T follicular helper cell (primary cell): ENCODE data around the gene MPC2.
"Not testable (repeated sequence)": the region's sequence is repeated elsewhere in the genome, so short reads cannot be mapped to it uniquely, and the experiment has no call there.

Experiments used
- DNase-seq: peaks from one replicate; pipeline ENCODE4 v3.0.0-alpha.2; 2020; ENCODE audit warnings: low read depth

MPC2 gene

DNA sequence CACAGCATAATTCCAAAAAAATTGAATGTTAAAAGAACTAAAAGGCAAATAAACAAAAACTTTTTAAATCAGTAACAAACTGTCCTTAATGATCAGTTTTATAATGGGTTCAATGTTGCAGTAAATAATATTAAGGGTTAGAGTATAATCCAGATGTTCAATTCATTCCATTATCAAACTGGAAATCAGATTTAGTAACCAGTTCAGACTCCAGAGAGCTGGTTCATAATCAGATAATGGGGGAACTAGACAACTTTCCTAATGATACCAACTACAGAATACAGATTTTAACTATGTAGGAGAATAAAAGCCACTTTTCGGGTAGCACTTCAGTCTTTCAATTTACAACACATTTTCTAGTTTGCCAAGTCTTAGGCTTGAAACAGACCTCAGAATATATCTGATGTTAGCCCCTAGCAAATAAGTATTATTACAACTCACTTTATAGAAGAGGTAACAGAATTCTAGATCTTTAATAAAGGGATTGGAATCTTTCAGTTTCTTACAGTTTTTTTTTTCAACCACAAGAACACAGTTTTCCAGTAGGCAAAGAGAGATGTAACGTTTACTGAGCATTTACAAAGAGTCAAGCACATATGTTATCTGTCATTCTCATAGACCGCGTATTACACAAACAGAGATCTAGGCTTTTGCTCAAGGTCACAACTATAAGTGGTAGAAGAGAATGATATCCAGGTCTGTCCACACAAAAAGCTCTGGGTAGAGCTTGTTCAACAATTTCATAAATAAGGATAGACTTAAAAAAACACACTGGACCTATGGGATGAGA is 2.3 kb downstream of the MPC2 start:
- DNase-seq = no peak

DNA sequence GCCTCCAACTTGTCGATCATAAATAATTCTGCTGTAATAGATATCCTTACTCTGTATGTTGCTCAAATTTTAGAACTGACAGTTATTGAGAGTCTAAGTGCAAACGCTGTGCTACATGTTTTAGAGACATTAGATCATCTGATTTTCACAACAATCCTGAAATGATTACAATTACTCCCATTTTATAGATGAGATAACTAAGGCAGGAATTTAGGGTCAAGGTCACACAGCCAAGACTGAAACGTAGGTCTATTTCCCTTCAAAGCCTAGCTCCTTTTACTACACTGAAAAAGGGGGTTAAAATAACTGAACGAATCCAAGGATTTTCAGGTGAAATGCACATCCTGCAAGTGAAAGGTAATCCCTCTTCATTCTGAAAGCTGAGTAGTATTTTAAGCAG is 3.1 kb downstream of the MPC2 start:
- DNase-seq = no peak

DNA sequence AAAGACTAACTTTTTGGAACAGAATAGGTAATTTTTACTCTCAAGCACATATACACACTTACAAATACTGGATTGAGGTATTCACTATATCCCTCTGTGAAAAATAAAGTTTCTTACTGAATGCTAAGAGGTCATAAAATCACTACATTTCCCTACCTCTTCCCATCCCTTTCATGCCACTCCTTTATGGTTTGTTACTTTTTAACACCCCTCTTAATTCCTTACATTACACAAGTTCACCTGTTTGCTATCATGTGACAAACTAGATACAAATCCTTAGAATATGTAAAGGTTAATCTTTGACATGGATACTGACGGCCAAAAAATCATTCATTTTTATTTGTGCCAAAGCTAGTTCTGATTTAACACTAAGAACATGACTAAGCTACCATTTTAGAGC is 7.1 kb downstream of the MPC2 start:
- DNase-seq = no peak

GRCh38 chr1:167928919-167929318 is 8.0 kb downstream of the MPC2 start:
- DNase-seq = not testable (repeated sequence)

GRCh38 chr1:167928457-167928852 is 8.4 kb downstream of the MPC2 start:
- no peak for DNase-seq

DNA sequence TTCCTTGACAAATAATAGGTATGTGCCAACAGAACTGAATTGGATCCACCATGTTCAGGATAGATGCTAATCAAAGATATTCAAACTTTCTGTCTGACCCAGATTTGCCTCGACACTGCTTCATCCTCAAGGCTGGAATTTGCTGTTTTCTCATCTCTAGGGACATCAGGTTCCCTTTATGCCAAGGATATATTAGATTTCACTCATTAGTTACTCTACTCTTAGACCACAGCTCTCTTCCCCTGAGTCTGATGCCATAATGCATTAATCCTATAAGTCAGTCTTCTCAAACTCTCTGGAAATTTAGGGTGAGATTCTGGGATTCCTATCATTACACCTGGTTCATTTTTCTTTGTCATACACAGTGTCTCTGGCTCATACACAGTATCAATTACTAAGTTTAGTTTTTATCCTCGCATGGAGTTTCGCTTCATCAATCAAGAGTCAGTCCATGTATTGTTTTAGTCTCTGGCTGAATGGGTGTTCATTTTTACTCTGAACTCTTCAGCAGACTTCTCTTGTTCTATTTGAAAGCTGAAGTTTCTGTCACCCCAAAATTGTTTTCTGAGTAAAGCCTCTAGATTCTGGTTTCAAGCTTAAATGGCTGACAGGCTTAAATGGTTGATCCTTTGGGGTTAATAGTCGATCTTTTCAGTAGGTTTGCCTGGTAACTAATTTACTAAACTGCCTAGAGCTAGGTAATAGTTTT is 9.7 kb downstream of the MPC2 start:
- no peak for DNase-seq

- DNase-seq = no peak
These were observed 10.3 kb downstream of the MPC2 start for GRCh38 chr1:167926486-167926997.

GRCh38 chr1:167924543-167925231 is 12.2 kb downstream of the MPC2 start:
- no peak for DNase-seq

DNA sequence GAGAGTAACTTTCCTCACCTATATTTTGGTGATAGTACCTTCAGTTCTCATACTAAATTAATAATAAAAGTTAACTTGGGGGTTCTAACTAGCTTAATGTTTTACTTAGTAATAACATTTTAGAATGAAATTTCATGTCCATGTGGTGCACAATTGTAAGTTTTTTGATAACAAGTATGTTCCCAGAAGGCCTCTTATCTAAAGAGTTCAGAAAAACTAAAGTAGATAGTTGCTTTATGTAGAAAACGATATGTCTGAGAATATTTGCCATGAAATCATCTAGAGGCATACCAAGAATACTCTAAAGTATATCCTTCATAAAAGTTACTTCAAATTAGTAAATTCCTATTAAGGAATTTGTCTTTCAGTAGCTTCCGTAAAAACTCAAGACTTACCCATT is 12.8 kb downstream of the MPC2 start:
- no peak for DNase-seq

DNA sequence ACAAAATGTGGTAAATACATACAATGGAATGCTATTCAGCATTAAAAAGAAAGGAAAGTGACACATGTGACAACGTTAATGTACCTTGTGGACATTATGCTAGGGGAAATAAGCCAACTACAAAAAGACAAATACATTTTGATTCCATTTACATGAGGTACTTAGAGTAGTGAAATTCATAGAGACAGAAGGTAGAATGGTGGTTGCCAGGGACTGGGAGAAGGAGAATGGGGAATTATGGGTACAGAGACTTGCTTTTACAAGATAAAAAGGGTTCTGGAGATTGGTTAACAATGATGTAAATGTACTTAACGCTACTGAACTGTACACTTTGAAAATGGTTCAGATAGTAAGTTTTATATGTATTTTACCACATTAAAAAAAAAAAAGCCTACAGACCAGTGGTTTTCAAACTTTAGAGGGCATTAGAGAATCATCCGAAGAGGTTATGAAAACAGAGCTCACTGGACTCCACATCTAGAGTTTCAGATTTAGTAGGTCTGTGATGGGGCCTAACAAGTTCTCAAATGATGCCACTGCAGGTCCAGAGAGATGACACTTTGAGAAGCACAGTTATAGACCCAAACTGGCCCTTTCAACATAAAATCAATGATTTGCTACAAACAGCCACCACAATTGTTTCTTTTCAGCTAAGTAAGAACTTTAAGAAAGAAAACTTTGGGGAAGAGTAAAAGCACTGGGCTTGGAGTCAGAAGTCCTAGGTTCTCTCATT is 13.4 kb downstream of the MPC2 start:
- no peak for DNase-seq

DNA sequence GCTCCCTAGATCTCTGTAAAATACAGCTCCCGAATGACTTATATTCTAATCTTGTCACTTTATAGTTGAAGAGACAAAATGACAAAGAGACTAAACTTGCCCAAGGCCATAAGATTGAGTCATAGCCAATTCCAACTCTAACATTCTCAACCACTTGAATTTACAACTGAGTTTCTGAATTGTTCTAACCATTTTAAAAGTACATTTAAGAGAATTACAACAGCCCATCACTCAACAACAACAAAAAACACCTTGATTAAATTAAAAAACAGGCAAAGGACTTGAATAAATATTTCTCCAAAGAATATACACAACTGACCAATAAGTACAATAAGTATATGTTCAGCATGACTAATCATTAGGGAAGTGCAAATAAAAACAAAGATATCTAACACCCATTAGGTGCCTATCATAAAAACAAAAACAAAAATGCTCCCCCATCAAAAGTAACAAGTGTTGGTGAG is 14.2 kb downstream of the MPC2 start:
- no peak for DNase-seq

- no peak for DNase-seq
These were observed 14.8 kb downstream of the MPC2 start for GRCh38 chr1:167922023-167922422.

DNA sequence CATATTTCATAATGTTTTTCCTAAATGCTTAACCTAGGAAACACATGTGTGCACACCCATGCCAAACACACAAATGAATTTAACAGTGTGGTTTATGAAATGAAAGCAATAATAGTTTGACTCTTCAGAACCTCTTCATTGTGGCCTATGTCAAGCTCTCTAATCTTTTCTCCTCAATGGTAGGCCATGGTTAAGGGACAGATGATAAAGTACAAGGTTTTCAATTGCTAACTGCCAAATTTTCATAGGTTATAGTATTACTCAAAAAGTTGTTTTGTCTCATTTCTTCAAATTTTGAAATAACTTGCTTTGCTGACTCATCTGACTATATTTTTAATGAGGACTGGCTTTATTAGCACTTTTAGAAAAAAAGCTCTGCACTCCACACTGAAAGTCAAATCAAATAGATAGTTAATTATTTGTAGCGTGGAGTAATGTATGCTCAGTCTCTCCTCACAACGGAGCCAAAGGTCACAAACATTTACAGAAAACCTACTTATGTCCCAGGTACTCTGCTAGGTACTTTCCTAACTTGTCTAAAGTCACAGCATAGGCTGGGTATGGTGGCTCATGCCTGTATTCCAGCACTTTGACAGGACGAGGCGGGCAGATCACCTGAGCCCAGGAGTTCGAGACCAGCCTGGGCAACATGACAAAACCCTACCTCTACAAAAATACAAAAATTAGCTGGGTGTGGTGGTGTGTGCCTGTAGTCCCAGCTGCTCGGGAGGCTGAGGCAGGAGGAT is 19.9 kb downstream of the MPC2 start:
- no peak for DNase-seq

DNA sequence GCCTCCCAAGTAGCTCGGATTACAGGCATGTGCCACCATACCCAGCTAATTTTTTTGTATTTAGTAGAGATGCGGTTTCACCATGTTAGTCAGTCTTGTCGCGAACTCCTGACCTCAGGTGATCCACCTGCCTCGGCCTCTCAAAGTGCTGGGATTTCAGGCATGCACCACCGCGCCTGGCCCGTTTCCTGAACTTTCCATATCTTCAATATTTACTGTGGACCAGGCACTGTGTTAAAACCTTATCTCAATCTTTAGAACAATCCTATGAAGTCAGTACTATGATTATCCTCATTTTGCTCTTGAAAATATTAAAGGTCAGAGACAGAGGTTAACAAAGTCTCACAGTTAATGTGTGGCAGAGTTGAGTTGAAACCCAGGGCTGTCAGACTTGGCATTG is 21.3 kb downstream of the MPC2 start:
- DNase-seq = no peak

DNA sequence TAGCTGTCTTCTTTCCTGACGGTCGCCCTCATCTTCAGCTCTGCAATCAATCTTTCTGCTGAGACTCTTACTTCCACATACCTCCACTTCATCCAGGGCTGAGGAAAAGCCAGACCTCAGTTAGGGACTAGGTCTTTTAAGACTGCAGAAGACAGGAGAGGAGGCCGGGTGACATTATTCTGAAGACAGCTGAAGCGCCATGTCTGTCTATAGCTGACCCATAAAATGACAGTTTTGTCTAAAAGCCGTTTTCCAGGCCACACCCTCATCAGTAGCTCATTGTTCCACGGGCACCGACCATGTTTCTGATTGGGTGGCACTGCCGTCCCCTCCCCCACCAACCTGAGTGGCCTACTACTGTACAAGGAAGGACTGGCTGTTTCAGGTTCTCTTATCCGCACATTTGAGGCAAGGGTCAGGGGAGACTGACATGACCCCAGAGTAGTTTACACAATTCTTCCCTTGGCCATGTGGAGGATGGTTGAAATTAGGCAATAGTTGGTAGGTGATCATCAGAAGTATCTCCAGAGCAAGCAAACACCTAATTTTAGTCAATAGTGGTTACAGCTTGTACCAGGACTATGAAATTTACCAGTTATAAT is 22.9 kb downstream of the MPC2 start, which contains the start of gene ADCY10:
ADCY10 (minus strand) TSS at position 240 of the 602 bp plus-strand sequence. CDS start 8,994 bp downstream, outside the sequence.
- DNase-seq = no peak

DNA sequence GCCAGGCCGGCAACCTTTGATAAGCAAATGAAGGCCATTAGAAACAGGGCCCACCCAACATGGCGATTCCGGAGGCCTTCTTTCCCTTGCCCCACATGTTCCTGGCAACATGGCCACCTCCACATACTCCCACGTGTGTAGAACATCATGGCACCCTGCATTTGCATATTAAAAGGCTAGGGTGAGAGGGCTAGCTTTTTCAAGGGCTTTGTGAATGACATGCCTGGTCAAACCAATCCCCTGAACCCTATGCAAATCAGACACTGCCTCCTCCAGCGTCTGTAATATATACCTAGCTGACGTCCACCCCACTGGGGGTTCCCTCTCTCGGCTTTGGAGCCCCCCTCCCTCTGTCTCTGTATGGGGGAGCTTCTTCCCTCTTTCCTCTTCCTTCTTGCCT is 24.6 kb downstream of the MPC2 start:
- DNase-seq = no peak

- no peak for DNase-seq
These were observed 25.5 kb downstream of the MPC2 start for GRCh38 chr1:167911413-167911812.

DNA sequence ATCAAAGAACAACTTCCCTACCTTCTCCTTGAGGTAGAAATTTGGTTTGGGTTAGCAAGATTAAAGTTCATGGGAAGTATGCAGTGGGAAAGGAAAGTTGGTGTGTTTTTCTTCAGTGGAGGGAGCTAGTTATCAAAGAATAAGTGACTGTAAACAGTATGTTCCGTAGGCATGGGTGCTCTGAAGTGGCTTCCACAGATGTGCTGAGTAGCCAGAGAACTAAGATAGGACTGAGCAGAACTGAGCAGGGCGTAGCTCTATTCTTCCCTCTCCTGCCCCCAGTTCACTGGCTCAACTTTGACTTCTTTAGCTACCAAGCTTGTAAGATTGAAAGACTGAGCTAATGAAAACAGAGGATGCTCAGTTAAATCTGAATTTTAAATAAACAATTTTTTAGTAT is 26.3 kb downstream of the MPC2 start:
- no peak for DNase-seq

DNA sequence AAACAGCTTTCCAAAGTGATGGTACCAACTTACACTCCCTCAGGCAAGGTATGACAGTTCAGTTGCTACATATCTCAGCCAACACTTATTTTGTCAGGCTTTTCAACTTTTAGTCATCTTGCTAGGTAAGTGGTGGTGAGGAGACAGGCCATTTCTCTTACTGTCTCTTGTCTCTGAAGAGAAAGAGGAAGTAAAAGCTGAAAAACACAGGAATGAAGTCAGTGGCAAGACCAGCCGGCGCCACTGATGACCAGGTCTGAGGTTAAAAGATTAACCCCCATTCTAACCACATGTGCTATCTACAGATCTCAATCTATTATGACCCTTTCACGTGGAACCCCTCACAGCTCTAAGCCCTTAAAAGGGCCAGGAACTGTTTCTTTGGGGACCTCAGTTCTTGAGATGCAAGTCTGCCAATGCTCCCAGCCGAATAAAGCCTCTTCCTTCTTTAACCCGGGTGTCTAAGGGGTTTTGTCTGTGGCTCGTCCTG is 27.1 kb downstream of the MPC2 start:
- no peak for DNase-seq

GRCh38 chr1:167905671-167906070 is 31.2 kb downstream of the MPC2 start:
- DNase-seq = no peak
